Measurements from ENCODE around the gene ALDH2. TPM values are rescaled to one million over a fixed set of nuclear protein-coding genes. Genes with fewer than 3 reads are reported as not detected.

The ALDH2 gene
- total and polyA plus RNA-seq, 2 of the 8 experiments (the other 6 are each of a cell fraction or from before 2014, with no cell fraction given) = 25.4 to 43.8 TPM

GRCh38 chr12:111741235-111741812 is 25.4 kb upstream of the ALDH2 start (continued):
- TF ChIP-seq, protein P1, sequence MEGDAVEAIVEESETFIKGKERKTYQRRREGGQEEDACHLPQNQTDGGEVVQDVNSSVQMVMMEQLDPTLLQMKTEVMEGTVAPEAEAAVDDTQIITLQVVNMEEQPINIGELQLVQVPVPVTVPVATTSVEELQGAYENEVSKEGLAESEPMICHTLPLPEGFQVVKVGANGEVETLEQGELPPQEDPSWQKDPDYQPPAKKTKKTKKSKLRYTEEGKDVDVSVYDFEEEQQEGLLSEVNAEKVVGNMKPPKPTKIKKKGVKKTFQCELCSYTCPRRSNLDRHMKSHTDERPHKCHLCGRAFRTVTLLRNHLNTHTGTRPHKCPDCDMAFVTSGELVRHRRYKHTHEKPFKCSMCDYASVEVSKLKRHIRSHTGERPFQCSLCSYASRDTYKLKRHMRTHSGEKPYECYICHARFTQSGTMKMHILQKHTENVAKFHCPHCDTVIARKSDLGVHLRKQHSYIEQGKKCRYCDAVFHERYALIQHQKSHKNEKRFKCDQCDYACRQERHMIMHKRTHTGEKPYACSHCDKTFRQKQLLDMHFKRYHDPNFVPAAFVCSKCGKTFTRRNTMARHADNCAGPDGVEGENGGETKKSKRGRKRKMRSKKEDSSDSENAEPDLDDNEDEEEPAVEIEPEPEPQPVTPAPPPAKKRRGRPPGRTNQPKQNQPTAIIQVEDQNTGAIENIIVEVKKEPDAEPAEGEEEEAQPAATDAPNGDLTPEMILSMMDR (IDR thresholded peaks at IDR 0.05; ENCODE audit: control extremely low read depth in 1 of 3, insufficient read depth in 1 of 3, low read depth in 1 of 3, low read length in 3 of 3) = no peak
- TF ChIP-seq HDAC6 (IDR thresholded peaks at IDR 0.05; ENCODE audit: low read depth, low read length) (no peak), RAD21 (IDR thresholded peaks at IDR 0.05 in 1 of 2, conservative IDR thresholded peaks at IDR 0.05 in 1 of 2; ENCODE audit: low read depth in 2 of 2, low read length in 2 of 2) (no peak), MAFK (IDR thresholded peaks at IDR 0.05; ENCODE audit: low read depth, low read length) (no peak), SAP30 (IDR thresholded peaks at IDR 0.05; ENCODE audit: insufficient read depth, insufficient replicate concordance, low read length) (no peak), BRCA1 (IDR thresholded peaks at IDR 0.05; ENCODE audit: low read depth, low read length) (no peak), HDAC2 (IDR thresholded peaks at IDR 0.05; ENCODE audit: borderline replicate concordance in 1 of 2, low read depth in 2 of 2, low read length in 2 of 2) (no peak), POLR2AphosphoS5 (IDR thresholded peaks at IDR 0.05; ENCODE audit: low read depth, low read length) (no peak), RNF2 (IDR thresholded peaks at IDR 0.05; ENCODE audit: borderline replicate concordance, low read depth, low read length, missing control alignments, poor library complexity, severe bottlenecking) (no peak)
